Transverse colon (tissue), 4 donors: ENCODE measurements around the gene PLEKHJ1. TPM values are rescaled to one million over a fixed set of nuclear protein-coding genes. Genes with fewer than 3 reads are reported as not detected.

ENCODE experiments used
- DNase-seq: peaks from one replicate; pipeline ENCODE4 v3.0.0-alpha.2; 2019
- H3K27ac ChIP-seq, 4 donors: fragments of 200-600 bp; sonication (generic); 2 replicates each; pipeline ENCODE4 v1.5.1; 2016 to 2018; ENCODE audit warnings: inconsistent platforms in 4 of 4
- H3K27me3 ChIP-seq: fragments of 200-600 bp; sonication (generic); 2 replicates; pipeline ENCODE4 v1.5.1; 2017; ENCODE audit warnings: inconsistent platforms
- H3K36me3 ChIP-seq, 4 donors: fragments of 200-600 bp; sonication (generic); 2 replicates each; pipeline ENCODE4 v1.5.1; 2017 to 2019; ENCODE audit warnings: inconsistent platforms in 4 of 4
- H3K4me1 ChIP-seq, 4 donors: fragments of 200-600 bp; sonication (generic); 2 replicates each; pipeline ENCODE4 v1.5.1; 2017 to 2020; ENCODE audit warnings: inconsistent platforms in 4 of 4
- H3K4me3 ChIP-seq, 4 donors: fragments of 200-600 bp; sonication (generic); 1 replicate in 1 of 4; 2 replicates in 3 of 4; pipeline versions ENCODE4 v1.5.1 to v1.6.1; 2017 to 2019; ENCODE audit warnings: inconsistent platforms in 4 of 4
- H3K9me3 ChIP-seq, 2 donors: fragments of 200-600 bp; sonication (generic); 2 replicates each; pipeline ENCODE4 v1.5.1; 2017 to 2019; ENCODE audit warnings: inconsistent platforms in 2 of 2
- CTCF ChIP-seq, 5 experiments: fragments of 200-600 bp in 3 of 5; fragments of 450-650 bp in 2 of 5; sonication (generic) in 3 of 5; IDR thresholded peaks; 1 replicate in 2 of 5; 2 replicates in 3 of 5; pipeline ENCODE4 v1.5.1; 2016 to 2017; ENCODE audit warnings: antibody characterized with exemption in 5 of 5, inconsistent platforms in 3 of 5, mild to moderate bottlenecking in 2 of 5, moderate library complexity in 1 of 5
- EP300 ChIP-seq: sonication (generic); formaldehyde crosslinking; IDR thresholded peaks from one replicate; pipeline ENCODE4 v1.6.1; 2017; ENCODE audit warnings: antibody characterized with exemption, low read depth
- POLR2A ChIP-seq: fragments of 450-650 bp; IDR thresholded peaks from one replicate; pipeline ENCODE4 v1.6.1; 2016; ENCODE audit warnings: antibody characterized with exemption, mild to moderate bottlenecking, moderate library complexity
- POLR2AphosphoS5 ChIP-seq, 3 donors: sonication (generic); formaldehyde crosslinking; IDR thresholded peaks; one replicate each; pipeline ENCODE4 v1.6.1; 2016; ENCODE audit warnings: antibody characterized with exemption in 3 of 3
- WGBS, 2 donors: methylation state at CpG; one replicate each; pipeline ENCODE4 v1.1.5; 2018; ENCODE audit warnings: low coverage in 1 of 2; 5-methylcytosine and 5-hydroxymethylcytosine counted together
- in situ Hi-C, 4 donors: fragments of 200-750 bp; cut with MboI; loops; one replicate each; pipeline versions ENCODE4 v1.15.0 to v1.15.1; 2017; ENCODE audit warnings: low sequenced_read_pairs in 3 of 4, low pct_ligation_motif_present in 1 of 4, low pct_unique_long_range_greater_than_20kb in 1 of 4
- intact Hi-C: fragments of 100-400 bp; cut with DNase I; formaldehyde crosslinking; loops from one replicate; pipeline ENCODE4 v1.15.1; 2023; ENCODE audit warnings: low total_unique reads
- total RNA-seq, 4 donors: library from RNA; depleted of rRNA; stranded (reverse); fragments of >200 nt; gene quantifications; one replicate each; pipeline ENCODE4 v1.1.0, GENCODE V29; 2016

The PLEKHJ1 gene
- total RNA-seq, 4 donors from 2014 or later, result 184 to 332 (median 254) TPM

GRCh38 chr19:2244125-2244411 is 7.9 kb upstream of the PLEKHJ1 start:
- Histone ChIP-seq H3K9me3 (no peaks in the 10 kb centered on the region), H3K4me3 (no peak overlapping the region), H3K27ac (peak overlapping the region in 1 of 4 donors; percentile 44), H3K36me3 (peaks cover 0 to 51% (median 26%) of the 10 kb centered on the region in 4 donors), H3K4me1 (peaks cover 23 to 45% (median 44%) of the 10 kb centered on the region in 4 donors), H3K27me3 (peaks cover 1% of the 10 kb centered on the region)
- in situ Hi-C loops, result no loop called here
- intact Hi-C loops, result no loop called here
- WGBS, 2 donors, result 71% methylated on average over 12 of the region's 12 CpGs; no CpG with 5 or more reads in 1 of the 2 donors
- TF ChIP-seq POLR2A (no peak), CTCF (IDR thresholded peaks at IDR 0.05) (no peak), EP300 (no peak), POLR2AphosphoS5 (IDR thresholded peaks at IDR 0.05) (no peak)
- DNase-seq, result no peak

- TF ChIP-seq POLR2A (no peak), CTCF (IDR thresholded peaks at IDR 0.05) (no peak), POLR2AphosphoS5 (IDR thresholded peaks at IDR 0.05) (no peak), EP300 (no peak)
- peaks cover 0 to 51% (median 26%) of the 10 kb centered on the region in 4 donors for H3K36me3 ChIP-seq
- intact Hi-C loops (no loop called here), in situ Hi-C loops (no loop called here)
- peak; percentile 44 for DNase-seq
- no peaks in the 10 kb centered on the region for H3K9me3 ChIP-seq
- H3K4me1 ChIP-seq, result peaks cover 29 to 51% (median 50%) of the 10 kb centered on the region in 4 donors
- 65% methylated on average over 30 of the region's 32 CpGs; no CpG with 5 or more reads in 1 of the 2 donors for WGBS, 2 donors
- H3K4me3 ChIP-seq, result no peak overlapping the region
- H3K27ac ChIP-seq, result peak overlapping the region in 1 of 4 donors; percentile 44
- no peaks in the 10 kb centered on the region for H3K27me3 ChIP-seq
These were observed 7.4 kb upstream of the PLEKHJ1 start for GRCh38 chr19:2243274-2244124.

GRCh38 chr19:2242816-2243215 is 6.7 kb upstream of the PLEKHJ1 start:
- in situ Hi-C loops, result no loop called here
- 84% methylated on average over 8 of the region's 8 CpGs; no CpG with 5 or more reads in 1 of the 2 donors for WGBS, 2 donors
- peaks cover 35 to 58% (median 57%) of the 10 kb centered on the region in 4 donors for H3K4me1 ChIP-seq
- no peaks in the 10 kb centered on the region for H3K9me3 ChIP-seq
- peaks cover 0 to 48% (median 26%) of the 10 kb centered on the region in 4 donors for H3K36me3 ChIP-seq
- intact Hi-C loops, result no loop called here
- DNase-seq, result no peak
- peak overlapping the region in 2 of 4 donors; percentile 5 to 44 for H3K27ac ChIP-seq
- TF ChIP-seq EP300 (no peak), POLR2A (no peak), POLR2AphosphoS5 (IDR thresholded peaks at IDR 0.05) (no peak), CTCF (IDR thresholded peaks at IDR 0.05) (no peak)
- no peak overlapping the region for H3K4me3 ChIP-seq
- H3K27me3 ChIP-seq, result no peaks in the 10 kb centered on the region

GRCh38 chr19:2242092-2242537 is 6.0 kb upstream of the PLEKHJ1 start:
- no peaks in the 10 kb centered on the region for H3K9me3 ChIP-seq
- no peak overlapping the region for H3K4me3 ChIP-seq
- intact Hi-C loops, result no loop called here
- WGBS, 2 donors, result 64 to 80% methylated on average over 1 to 12 of the region's 12 CpGs
- peaks cover 0 to 41% (median 22%) of the 10 kb centered on the region in 4 donors for H3K36me3 ChIP-seq
- in situ Hi-C loops, result no loop called here
- TF ChIP-seq EP300 (no peak), POLR2AphosphoS5 (IDR thresholded peaks at IDR 0.05) (no peak), POLR2A (no peak), CTCF (IDR thresholded peaks at IDR 0.05) (no peak)
- H3K4me1 ChIP-seq, result peaks cover 42 to 64% (median 64%) of the 10 kb centered on the region in 4 donors
- H3K27me3 ChIP-seq, result no peaks in the 10 kb centered on the region
- H3K27ac ChIP-seq, result peak overlapping the region in 2 of 4 donors; percentile 5 to 44
- peak; percentile 54 for DNase-seq
